CD4-positive, alpha-beta memory T cell (primary cell): ENCODE results near the gene MAST4. TPM values are rescaled to one million over a fixed set of nuclear protein-coding genes. Genes with fewer than 3 reads are reported as not detected.

Experiments
- CTCF ChIA-PET: fragments of 350-600 bp; sonication (Branson Sonifier 250); formaldehyde crosslinking; loops from one replicate; lab custom pipeline; 2021; ENCODE audit warnings: inconsistent platforms; ENCODE audit not compliant: partially characterized antibody; lab: Charles Lee
- POLR2A ChIA-PET: fragments of 350-600 bp; sonication (Branson Sonifier 250); formaldehyde crosslinking; loops from one replicate; lab custom pipeline; 2021; ENCODE audit not compliant: partially characterized antibody; lab: Charles Lee
- DNase-seq, 5 donors: peaks; one replicate each; pipeline versions ENCODE4 v3.0.0 to v3.0.0-alpha.2; 2020 to 2022; ENCODE audit warnings: mixed read lengths in 1 of 5
- H3K27ac ChIP-seq: one replicate; pipeline ENCODE4 v1.7.0; 2013; ENCODE audit warnings: low read depth, low read length
- H3K27me3 ChIP-seq: 2 replicates; pipeline ENCODE4 v1.7.0; 2013; ENCODE audit warnings: mild to moderate bottlenecking, low read length, moderate library complexity; ENCODE audit not compliant: insufficient read depth
- H3K36me3 ChIP-seq: 2 replicates; pipeline ENCODE4 v1.7.0; 2013; ENCODE audit warnings: mild to moderate bottlenecking, low read length, moderate library complexity; ENCODE audit not compliant: insufficient read depth
- H3K4me1 ChIP-seq: 2 replicates; pipeline ENCODE4 v1.7.0; 2013; ENCODE audit warnings: mild to moderate bottlenecking, low read length, moderate library complexity; ENCODE audit not compliant: insufficient read depth
- H3K4me3 ChIP-seq, 2 donors: one replicate each; pipeline ENCODE4 v1.7.0; 2013; ENCODE audit warnings: low read length in 2 of 2, mild to moderate bottlenecking in 1 of 2
- H3K9me3 ChIP-seq, 2 donors: one replicate each; pipeline ENCODE4 v1.7.0; 2013; ENCODE audit warnings: low read length in 2 of 2, control low read depth in 1 of 2; ENCODE audit not compliant: control insufficient read depth in 1 of 2
- H3K27ac Mint-ChIP-seq, 7 donors: one replicate each; pipeline ENCODE4 v1.8.0; 2020 to 2021; ENCODE audit warnings: mixed read lengths in 7 of 7, mild to moderate bottlenecking in 6 of 7, inconsistent platforms in 3 of 7, moderate library complexity in 3 of 7
- H3K27me3 Mint-ChIP-seq, 2 donors: one replicate each; pipeline ENCODE4 v1.8.0; 2020 to 2021; ENCODE audit warnings: mixed read lengths in 2 of 2
- H3K36me3 Mint-ChIP-seq, 2 donors: one replicate each; pipeline ENCODE4 v1.8.0; 2020 to 2021; ENCODE audit warnings: mixed read lengths in 2 of 2, inconsistent platforms in 1 of 2, mild to moderate bottlenecking in 1 of 2
- H3K4me1 Mint-ChIP-seq, 4 donors: one replicate each; pipeline ENCODE4 v1.8.0; 2020 to 2021; ENCODE audit warnings: mixed read lengths in 4 of 4, mild to moderate bottlenecking in 1 of 4
- H3K4me3 Mint-ChIP-seq, 8 donors: one replicate each; pipeline ENCODE4 v1.8.0; 2020 to 2021; ENCODE audit warnings: mixed read lengths in 8 of 8, mild to moderate bottlenecking in 7 of 8, moderate library complexity in 6 of 8, inconsistent platforms in 3 of 8
- H3K9me3 Mint-ChIP-seq, 8 donors: one replicate each; pipeline ENCODE4 v1.8.0; 2020 to 2021; ENCODE audit warnings: mixed read lengths in 8 of 8, mild to moderate bottlenecking in 5 of 8, inconsistent platforms in 3 of 8, moderate library complexity in 1 of 8
- intact Hi-C: fragments of 100-400 bp; cut with micrococcal nuclease; formaldehyde crosslinking; loops from one replicate; pipeline ENCODE4 v1.15.1; 2023
- polyA plus RNA-seq, 2 donors: library from polyadenylated mRNA; unstranded; fragments of 300-500 nt; fragmentation: Illumina TruSeq; gene quantifications; one replicate each; pipeline ENCODE4 v1.2.3, GENCODE V29; 2021
- total RNA-seq, 2 experiments: library from RNA; stranded (reverse); gene quantifications; one replicate each; pipeline ENCODE4 v1.2.3, GENCODE V29; 2021

The MAST4 gene
- total and polyA plus RNA-seq, 4 experiments from 2014 or later, result 9.2 to 27.0 (median 21.3) TPM

- Histone ChIP-seq H3K27me3 (no peaks in the 10 kb centered on the region), H3K9me3 (no peaks in the 10 kb centered on the region), H3K36me3 (no peaks in the 10 kb centered on the region), H3K4me3 (no peak overlapping the region), H3K27ac (no peak overlapping the region), H3K4me1 (no peaks in the 10 kb centered on the region)
- no peak overlapping the region for H3K4me3 Mint-ChIP-seq
- CTCF ChIA-PET, result interaction anchor here (1.4 to 1.8 kb wide), 2 partner anchors 9 to 227 kb away, joined by 4 to 6 read pairs; no protein-coding TSS in a partner anchor
- intact Hi-C loops, result loop anchor here (10.0 kb wide), 2 partner anchors 53 to 123 kb away; no protein-coding TSS in a partner anchor
- H3K9me3 Mint-ChIP-seq, result no peaks in the 10 kb centered on the region
- H3K4me1 Mint-ChIP-seq, result peaks cover 0 to 1% (median 0%) of the 10 kb centered on the region in 4 donors
- H3K36me3 Mint-ChIP-seq, result no peaks in the 10 kb centered on the region
- H3K27me3 Mint-ChIP-seq, result peaks cover 2 to 5% of the 10 kb centered on the region in 2 donors
- DNase-seq, result no peak
- H3K27ac Mint-ChIP-seq, result no peak overlapping the region
- POLR2A ChIA-PET, result interaction anchor here (1.3 kb wide), 1 partner anchor 225 kb away, joined by 3 read pairs; no protein-coding TSS in a partner anchor
Measured at GRCh38 chr5:66982056-66982387, 385.8 kb downstream of the MAST4 start.

DNA sequence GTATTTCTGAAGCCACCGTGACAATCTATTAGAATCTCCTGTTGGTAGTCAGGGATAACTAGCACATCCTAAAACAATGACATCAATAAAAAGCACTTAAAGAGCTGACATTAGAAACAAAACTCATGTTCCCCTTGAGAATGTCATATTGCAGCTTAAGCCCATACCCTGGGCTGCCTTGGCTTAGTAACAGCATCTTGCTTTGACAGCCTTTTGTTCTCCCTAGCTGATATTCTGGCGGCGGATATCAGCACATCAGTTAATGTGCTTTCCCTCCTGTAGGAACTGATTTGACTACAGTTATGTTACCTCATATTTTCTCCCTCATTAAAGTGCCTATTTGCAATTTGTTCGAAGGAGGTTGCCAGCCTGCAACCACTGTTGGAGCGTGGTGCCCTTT is 386.3 kb downstream of the MAST4 start:
- intact Hi-C loops, result loop anchor here (10.0 kb wide), 2 partner anchors 52 to 122 kb away; no protein-coding TSS in a partner anchor
- DNase-seq, result no peak
- CTCF ChIA-PET, result interaction anchor here (0.7 to 1.8 kb wide), 2 partner anchors 173 to 227 kb away, joined by 4 to 6 read pairs; no protein-coding TSS in a partner anchor
- no peaks in the 10 kb centered on the region for H3K36me3 Mint-ChIP-seq
- Histone ChIP-seq H3K36me3 (no peaks in the 10 kb centered on the region), H3K27ac (no peak overlapping the region), H3K4me3 (no peak overlapping the region), H3K4me1 (no peaks in the 10 kb centered on the region), H3K9me3 (no peaks in the 10 kb centered on the region), H3K27me3 (no peaks in the 10 kb centered on the region)
- no peak overlapping the region for H3K27ac Mint-ChIP-seq
- POLR2A ChIA-PET, result interaction anchor here (1.3 kb wide), 1 partner anchor 225 kb away, joined by 3 read pairs; no protein-coding TSS in a partner anchor
- H3K27me3 Mint-ChIP-seq, result peaks cover 2 to 5% of the 10 kb centered on the region in 2 donors
- no peak overlapping the region for H3K4me3 Mint-ChIP-seq
- H3K9me3 Mint-ChIP-seq, result no peaks in the 10 kb centered on the region
- peaks cover 0 to 1% (median 0%) of the 10 kb centered on the region in 4 donors for H3K4me1 Mint-ChIP-seq

DNA sequence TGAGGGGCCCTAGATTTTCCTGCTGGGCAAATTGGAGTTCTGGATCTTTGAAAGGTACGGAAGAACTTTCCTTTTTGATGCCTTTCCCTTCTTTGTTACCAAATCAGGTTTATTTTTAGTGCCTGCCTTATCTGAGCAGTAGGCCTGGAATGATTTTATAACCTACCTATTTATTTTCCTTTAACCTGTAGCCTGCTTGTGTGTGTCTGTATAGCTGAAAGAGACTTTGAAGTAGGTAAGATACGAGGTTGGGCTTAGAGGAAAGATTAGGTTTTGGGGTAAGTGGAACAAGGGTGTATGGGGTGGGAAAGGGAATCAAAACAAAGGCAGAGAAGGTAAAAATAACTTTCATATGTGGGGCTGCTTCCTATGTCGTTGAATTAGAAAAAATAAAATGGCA is 389.2 kb downstream of the MAST4 start:
- peaks cover 3% of the 10 kb centered on the region for H3K4me1 ChIP-seq
- Mint-ChIP-seq H3K9me3 (no peaks in the 10 kb centered on the region), H3K27me3 (no peaks in the 10 kb centered on the region), H3K4me3 (no peak overlapping the region), H3K4me1 (peaks cover 0 to 4% (median 2%) of the 10 kb centered on the region in 4 donors), H3K36me3 (no peaks in the 10 kb centered on the region), H3K27ac (no peak overlapping the region)
- intact Hi-C loops, result loop anchor here (5.0 to 10.0 kb wide), 3 partner anchors 49 to 119 kb away; no protein-coding TSS in a partner anchor
- DNase-seq, result no peak
- ChIA-PET POLR2A (interaction anchor here (1.7 kb wide), 1 partner anchor 224 kb away, joined by 5 read pairs; no protein-coding TSS in a partner anchor), CTCF (interaction anchor here (0.8 to 3.9 kb wide), 4 partner anchors 9 to 223 kb away, joined by 3 to 28 read pairs (median 3); no protein-coding TSS in a partner anchor)
- no peaks in the 10 kb centered on the region for H3K9me3 ChIP-seq
- no peaks in the 10 kb centered on the region for H3K27me3 ChIP-seq
- no peak overlapping the region for H3K4me3 ChIP-seq
- no peak overlapping the region for H3K27ac ChIP-seq
- no peaks in the 10 kb centered on the region for H3K36me3 ChIP-seq

GRCh38 chr5:66986009-66986408 is 389.8 kb downstream of the MAST4 start:
- H3K27ac ChIP-seq, result no peak overlapping the region
- Mint-ChIP-seq H3K9me3 (no peaks in the 10 kb centered on the region), H3K27ac (no peak overlapping the region), H3K4me1 (peaks cover 0 to 4% (median 2%) of the 10 kb centered on the region in 4 donors), H3K27me3 (no peaks in the 10 kb centered on the region), H3K4me3 (no peak overlapping the region), H3K36me3 (no peaks in the 10 kb centered on the region)
- intact Hi-C loops, result loop anchor here (5.0 to 10.0 kb wide), 3 partner anchors 49 to 119 kb away; no protein-coding TSS in a partner anchor
- no peak overlapping the region for H3K4me3 ChIP-seq
- peaks cover 3% of the 10 kb centered on the region for H3K4me1 ChIP-seq
- no peak for DNase-seq
- ChIA-PET CTCF (interaction anchor here (0.9 to 3.9 kb wide), 5 partner anchors 164 to 223 kb away, joined by 3 to 28 read pairs (median 3); no protein-coding TSS in a partner anchor), POLR2A (interaction anchor here (1.7 kb wide), 1 partner anchor 223 kb away, joined by 5 read pairs; no protein-coding TSS in a partner anchor)
- no peaks in the 10 kb centered on the region for H3K9me3 ChIP-seq
- no peaks in the 10 kb centered on the region for H3K27me3 ChIP-seq
- no peaks in the 10 kb centered on the region for H3K36me3 ChIP-seq

GRCh38 chr5:66986534-66986933 is 390.3 kb downstream of the MAST4 start:
- no peak overlapping the region for H3K4me3 Mint-ChIP-seq
- H3K4me1 ChIP-seq, result peaks cover 3% of the 10 kb centered on the region
- H3K27ac ChIP-seq, result no peak overlapping the region
- POLR2A ChIA-PET, result interaction anchor here (1.7 kb wide), 1 partner anchor 222 kb away, joined by 5 read pairs; no protein-coding TSS in a partner anchor
- H3K27me3 ChIP-seq, result no peaks in the 10 kb centered on the region
- no peaks in the 10 kb centered on the region for H3K27me3 Mint-ChIP-seq
- H3K4me3 ChIP-seq, result no peak overlapping the region
- no peaks in the 10 kb centered on the region for H3K36me3 Mint-ChIP-seq
- intact Hi-C loops, result loop anchor here (5.0 to 10.0 kb wide), 3 partner anchors 48 to 118 kb away; no protein-coding TSS in a partner anchor
- no peaks in the 10 kb centered on the region for H3K36me3 ChIP-seq
- no peaks in the 10 kb centered on the region for H3K9me3 ChIP-seq
- no peaks in the 10 kb centered on the region for H3K9me3 Mint-ChIP-seq
- CTCF ChIA-PET, result interaction anchor here (0.9 to 3.9 kb wide), 12 partner anchors 18 to 222 kb away, joined by 3 to 28 read pairs (median 3); no protein-coding TSS in a partner anchor
- no peak overlapping the region for H3K27ac Mint-ChIP-seq
- peaks cover 0 to 4% (median 2%) of the 10 kb centered on the region in 4 donors for H3K4me1 Mint-ChIP-seq
- no peak for DNase-seq

- Mint-ChIP-seq H3K27me3 (no peaks in the 10 kb centered on the region), H3K4me3 (no peak overlapping the region), H3K27ac (no peak overlapping the region), H3K36me3 (no peaks in the 10 kb centered on the region), H3K9me3 (no peaks in the 10 kb centered on the region), H3K4me1 (peaks cover 0 to 4% (median 2%) of the 10 kb centered on the region in 4 donors)
- H3K4me3 ChIP-seq, result no peak overlapping the region
- H3K4me1 ChIP-seq, result peaks cover 3% of the 10 kb centered on the region
- no peaks in the 10 kb centered on the region for H3K27me3 ChIP-seq
- DNase-seq, result no peak
- H3K9me3 ChIP-seq, result no peaks in the 10 kb centered on the region
- H3K27ac ChIP-seq, result no peak overlapping the region
- intact Hi-C loops, result loop anchor here (5.0 to 10.0 kb wide), 3 partner anchors 48 to 118 kb away; no protein-coding TSS in a partner anchor
- POLR2A ChIA-PET, result interaction anchor here (1.7 to 1.9 kb wide), 2 partner anchors 220 to 222 kb away, joined by 5 read pairs; no protein-coding TSS in a partner anchor
- CTCF ChIA-PET, result interaction anchor here (0.9 to 3.9 kb wide), 21 partner anchors 8 to 221 kb away, joined by 3 to 28 read pairs (median 4); no protein-coding TSS in a partner anchor
- H3K36me3 ChIP-seq, result no peaks in the 10 kb centered on the region
Measured at GRCh38 chr5:66987126-66987525, 390.9 kb downstream of the MAST4 start.

DNA sequence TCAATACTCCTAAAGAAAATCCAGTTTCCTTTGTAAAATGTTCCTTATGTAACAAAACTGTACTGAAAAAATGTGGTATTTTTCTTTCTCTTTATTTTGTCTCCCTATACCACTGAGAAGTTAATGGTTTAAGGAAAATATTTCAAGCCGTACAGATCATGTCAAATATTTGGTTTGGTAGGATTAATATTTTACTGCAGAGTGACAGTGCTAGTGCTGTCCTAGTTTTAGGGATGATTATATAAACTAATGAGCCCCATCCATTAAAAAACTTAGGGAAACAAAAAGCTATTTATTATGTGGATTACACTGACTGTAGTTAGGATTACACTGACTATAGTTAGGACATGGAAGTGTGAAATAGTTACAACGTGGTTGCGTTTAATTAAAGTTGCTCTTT is 391.3 kb downstream of the MAST4 start:
- H3K27ac ChIP-seq, result no peak overlapping the region
- H3K4me3 Mint-ChIP-seq, result no peak overlapping the region
- CTCF ChIA-PET, result interaction anchor here (0.8 to 3.9 kb wide), 24 partner anchors 9 to 235 kb away, joined by 3 to 28 read pairs (median 3); no protein-coding TSS in a partner anchor
- no peaks in the 10 kb centered on the region for H3K27me3 Mint-ChIP-seq
- H3K27me3 ChIP-seq, result no peaks in the 10 kb centered on the region
- no peaks in the 10 kb centered on the region for H3K9me3 ChIP-seq
- H3K36me3 Mint-ChIP-seq, result no peaks in the 10 kb centered on the region
- no peaks in the 10 kb centered on the region for H3K36me3 ChIP-seq
- H3K4me1 Mint-ChIP-seq, result peaks cover 0 to 4% (median 2%) of the 10 kb centered on the region in 4 donors
- POLR2A ChIA-PET, result interaction anchor here (1.0 to 1.9 kb wide), 3 partner anchors 219 to 235 kb away, joined by 3 to 5 read pairs (median 3); no protein-coding TSS in a partner anchor
- peaks cover 3% of the 10 kb centered on the region for H3K4me1 ChIP-seq
- no peak overlapping the region for H3K27ac Mint-ChIP-seq
- H3K4me3 ChIP-seq, result no peak overlapping the region
- no peak for DNase-seq
- intact Hi-C loops, result loop anchor here (5.0 to 10.0 kb wide), 3 partner anchors 47 to 117 kb away; no protein-coding TSS in a partner anchor
- H3K9me3 Mint-ChIP-seq, result no peaks in the 10 kb centered on the region
